Measurements from ENCODE around the gene DRAM1.
A peak's percentile ranks its signal among the peaks of the same experiment; 100 is the strongest.

The DRAM1 gene

DNA sequence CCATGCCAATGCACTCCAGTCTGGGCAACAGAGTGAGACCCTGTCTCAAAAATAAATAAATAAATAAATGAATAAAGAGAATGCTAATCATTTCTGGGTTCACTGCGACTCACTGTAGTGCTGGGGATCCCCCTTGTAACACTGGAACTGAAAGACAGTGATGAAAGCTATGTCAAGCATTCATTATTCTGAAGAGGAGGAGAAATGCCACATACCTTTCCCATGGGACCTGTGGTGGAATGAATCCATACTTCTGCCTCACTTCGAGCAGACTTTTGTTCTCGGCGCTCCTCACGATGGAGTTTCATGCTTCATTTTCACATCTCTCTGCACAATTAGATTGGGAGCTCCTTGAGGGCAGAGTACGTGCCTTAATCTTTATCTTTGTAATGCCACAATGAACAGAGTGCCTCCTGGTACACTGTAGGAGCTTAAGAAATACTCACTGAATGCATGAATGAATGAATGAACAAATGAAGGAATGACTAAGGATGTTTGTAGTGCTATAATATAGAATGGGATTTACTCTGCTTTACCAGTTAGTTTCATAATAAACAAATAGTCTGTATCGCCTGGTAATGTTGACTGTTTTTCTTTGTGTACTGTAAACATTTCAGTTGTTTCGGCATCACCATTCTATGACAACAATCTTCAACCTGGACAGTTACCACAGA, 45.8 kb downstream of the DRAM1 start:
- H2BK120ac ChIP-seq (ENCODE audit: low read depth, low read length), result no peak overlapping the region
- no peak overlapping the region for H4K8ac ChIP-seq (ENCODE audit: low read length)
- no peaks in the 10 kb centered on the region for H3K27me3 ChIP-seq (ENCODE audit: control insufficient read depth in 1 of 2, insufficient read depth in 1 of 2, low read length in 2 of 2)
- H3K4me3 ChIP-seq (ENCODE audit: insufficient read depth in 1 of 2, low read depth in 1 of 2, low read length in 2 of 2), result no peak overlapping the region
- no peak overlapping the region for H3K4ac ChIP-seq (ENCODE audit: low read depth in 1 of 2, low read length in 2 of 2)
- H3K4me2 ChIP-seq (ENCODE audit: low read length, poor library complexity, severe bottlenecking), result no peak overlapping the region
- no peak overlapping the region for H3K27ac ChIP-seq (ENCODE audit: low read length, poor library complexity, severe bottlenecking)
- H2BK12ac ChIP-seq (ENCODE audit: low read length in 2 of 2), result no peak overlapping the region
- no peak overlapping the region for H3K14ac ChIP-seq (ENCODE audit: low read length in 2 of 2)
- H3K36me3 ChIP-seq (ENCODE audit: control insufficient read depth in 1 of 2, insufficient read depth in 2 of 2, low read depth in 1 of 2, low read length in 2 of 2), result peaks cover 13 to 39% of the 10 kb centered on the region in 2 experiments
- no peaks in the 10 kb centered on the region for H3K9me3 ChIP-seq (ENCODE audit: control insufficient read depth, low read length)
- DNase-seq, result no peak
- no peak overlapping the region for H3K18ac ChIP-seq (ENCODE audit: low read depth in 1 of 2, low read length in 2 of 2)
- H4K91ac ChIP-seq (ENCODE audit: low read length), result no peak overlapping the region
- 97% methylated on average over 8 of the region's 8 CpGs for WGBS
- H3K9ac ChIP-seq (ENCODE audit: low read length), result no peak overlapping the region
- H2AK5ac ChIP-seq (ENCODE audit: low read length, severe bottlenecking), result no peak overlapping the region
- H3K79me1 ChIP-seq (replicated peaks; ENCODE audit: low read length, poor library complexity, severe bottlenecking), result no peaks in the 10 kb centered on the region
- H3K4me1 ChIP-seq (ENCODE audit: control insufficient read depth, insufficient read depth, low read depth, low read length), result peaks cover 2% of the 10 kb centered on the region
- no peak overlapping the region for H2BK15ac ChIP-seq (ENCODE audit: low read depth, poor library complexity, severe bottlenecking)
- no peak overlapping the region for H3K23ac ChIP-seq (ENCODE audit: low read length in 2 of 2)
- no peak overlapping the region for H2AFZ ChIP-seq (ENCODE audit: low read depth, low read length)
- no peak overlapping the region for H2BK5ac ChIP-seq (ENCODE audit: low read depth, low read length, poor library complexity, severe bottlenecking)

DNA sequence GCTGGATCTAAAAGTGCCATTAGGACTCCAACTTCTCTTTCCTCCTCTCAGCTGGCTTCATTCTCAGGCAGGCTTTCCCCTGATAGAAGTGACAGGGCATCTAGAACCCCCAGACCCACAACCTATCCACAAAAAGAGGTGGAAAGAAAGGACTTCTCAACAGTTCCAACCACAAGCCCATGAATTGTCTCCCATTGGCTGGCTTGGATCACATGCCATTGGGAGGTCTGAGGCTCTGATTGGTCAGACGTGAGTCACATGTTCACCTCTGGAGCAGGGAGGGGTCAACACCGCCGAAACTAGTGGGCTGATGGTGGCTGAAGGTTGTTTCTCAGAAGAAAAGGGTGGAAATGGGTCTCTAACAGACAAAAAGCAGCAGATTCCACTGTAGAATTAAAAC, 47.2 kb downstream of the DRAM1 start:
- H3K4ac ChIP-seq (ENCODE audit: low read depth in 1 of 2, low read length in 2 of 2), result peak overlapping the region in 1 of 2 experiments; percentile 14
- no peak overlapping the region for H2AK5ac ChIP-seq (ENCODE audit: low read length, severe bottlenecking)
- peak overlapping the region; percentile 19 to 52 for H3K18ac ChIP-seq (ENCODE audit: low read depth in 1 of 2, low read length in 2 of 2)
- H4K8ac ChIP-seq (ENCODE audit: low read length), result no peak overlapping the region
- H3K9me3 ChIP-seq (ENCODE audit: control insufficient read depth, low read length), result no peaks in the 10 kb centered on the region
- no peak overlapping the region for H3K14ac ChIP-seq (ENCODE audit: low read length in 2 of 2)
- H3K4me2 ChIP-seq (ENCODE audit: low read length, poor library complexity, severe bottlenecking), result no peak overlapping the region
- no peaks in the 10 kb centered on the region for H3K27me3 ChIP-seq (ENCODE audit: control insufficient read depth in 1 of 2, insufficient read depth in 1 of 2, low read length in 2 of 2)
- H2AFZ ChIP-seq (ENCODE audit: low read depth, low read length), result no peak overlapping the region
- peak overlapping the region; percentile 69 for H2BK15ac ChIP-seq (ENCODE audit: low read depth, poor library complexity, severe bottlenecking)
- no peak overlapping the region for H3K23ac ChIP-seq (ENCODE audit: low read length in 2 of 2)
- DNase-seq, result peak; percentile 43
- H3K27ac ChIP-seq (ENCODE audit: low read length, poor library complexity, severe bottlenecking), result no peak overlapping the region
- peak overlapping the region in 1 of 2 experiments; percentile 66 for H2BK12ac ChIP-seq (ENCODE audit: low read length in 2 of 2)
- no peak overlapping the region for H3K4me3 ChIP-seq (ENCODE audit: insufficient read depth in 1 of 2, low read depth in 1 of 2, low read length in 2 of 2)
- no peak overlapping the region for H2BK5ac ChIP-seq (ENCODE audit: low read depth, low read length, poor library complexity, severe bottlenecking)
- H3K9ac ChIP-seq (ENCODE audit: low read length), result peak overlapping the region; percentile 78
- peak overlapping the region; percentile 43 for H4K91ac ChIP-seq (ENCODE audit: low read length)
- H2BK120ac ChIP-seq (ENCODE audit: low read depth, low read length), result no peak overlapping the region
- WGBS, result 89% methylated on average over 1 of the region's 3 CpGs
- peaks cover 5% of the 10 kb centered on the region for H3K4me1 ChIP-seq (ENCODE audit: control insufficient read depth, insufficient read depth, low read depth, low read length)
- H3K36me3 ChIP-seq (ENCODE audit: control insufficient read depth in 1 of 2, insufficient read depth in 2 of 2, low read depth in 1 of 2, low read length in 2 of 2), result peaks cover 9 to 30% of the 10 kb centered on the region in 2 experiments
- no peaks in the 10 kb centered on the region for H3K79me1 ChIP-seq (replicated peaks; ENCODE audit: low read length, poor library complexity, severe bottlenecking)

DNA sequence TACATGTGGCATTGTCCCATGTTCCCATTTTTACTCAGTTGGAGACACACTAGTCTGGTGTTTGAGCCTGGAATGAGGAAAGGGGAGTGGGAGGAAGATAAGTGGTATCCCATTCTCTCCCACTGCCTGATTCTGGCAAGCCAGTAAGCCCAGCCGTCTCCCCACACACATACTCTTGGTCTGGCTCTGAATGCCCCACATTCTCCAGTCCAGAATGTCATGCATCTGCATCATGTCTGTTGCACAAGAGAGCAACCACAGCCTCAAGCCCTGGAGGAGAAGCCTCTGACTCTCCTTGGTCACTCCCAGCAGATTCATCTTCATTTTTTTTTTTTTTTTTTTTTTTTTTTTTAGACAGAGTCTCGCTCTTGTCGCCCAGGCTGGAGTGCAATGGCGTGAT, 48.0 kb downstream of the DRAM1 start:
- Histone ChIP-seq H3K4me2 (ENCODE audit: low read length, poor library complexity, severe bottlenecking) (no peak overlapping the region), H2BK120ac (ENCODE audit: low read depth, low read length) (no peak overlapping the region), H3K18ac (ENCODE audit: low read depth in 1 of 2, low read length in 2 of 2) (no peak overlapping the region), H3K4ac (ENCODE audit: low read depth in 1 of 2, low read length in 2 of 2) (no peak overlapping the region), H3K79me1 (replicated peaks; ENCODE audit: low read length, poor library complexity, severe bottlenecking) (no peaks in the 10 kb centered on the region), H3K9ac (ENCODE audit: low read length) (peak overlapping the region; percentile 78), H3K9me3 (ENCODE audit: control insufficient read depth, low read length) (no peaks in the 10 kb centered on the region), H3K4me1 (ENCODE audit: control insufficient read depth, insufficient read depth, low read depth, low read length) (peaks cover 5% of the 10 kb centered on the region), H3K36me3 (ENCODE audit: control insufficient read depth in 1 of 2, insufficient read depth in 2 of 2, low read depth in 1 of 2, low read length in 2 of 2) (peaks cover 9 to 27% of the 10 kb centered on the region in 2 experiments), H2AFZ (ENCODE audit: low read depth, low read length) (no peak overlapping the region), H2BK12ac (ENCODE audit: low read length in 2 of 2) (peak overlapping the region in 1 of 2 experiments; percentile 42), H4K8ac (ENCODE audit: low read length) (no peak overlapping the region), H2BK15ac (ENCODE audit: low read depth, poor library complexity, severe bottlenecking) (no peak overlapping the region), H3K23ac (ENCODE audit: low read length in 2 of 2) (no peak overlapping the region), H4K91ac (ENCODE audit: low read length) (no peak overlapping the region), H3K27me3 (ENCODE audit: control insufficient read depth in 1 of 2, insufficient read depth in 1 of 2, low read length in 2 of 2) (no peaks in the 10 kb centered on the region), H2AK5ac (ENCODE audit: low read length, severe bottlenecking) (no peak overlapping the region), H3K4me3 (ENCODE audit: insufficient read depth in 1 of 2, low read depth in 1 of 2, low read length in 2 of 2) (no peak overlapping the region), H3K27ac (ENCODE audit: low read length, poor library complexity, severe bottlenecking) (no peak overlapping the region), H3K14ac (ENCODE audit: low read length in 2 of 2) (no peak overlapping the region), H2BK5ac (ENCODE audit: low read depth, low read length, poor library complexity, severe bottlenecking) (no peak overlapping the region)
- 70% methylated on average over 4 of the region's 4 CpGs for WGBS
- peak; percentile 99 for DNase-seq

DNA sequence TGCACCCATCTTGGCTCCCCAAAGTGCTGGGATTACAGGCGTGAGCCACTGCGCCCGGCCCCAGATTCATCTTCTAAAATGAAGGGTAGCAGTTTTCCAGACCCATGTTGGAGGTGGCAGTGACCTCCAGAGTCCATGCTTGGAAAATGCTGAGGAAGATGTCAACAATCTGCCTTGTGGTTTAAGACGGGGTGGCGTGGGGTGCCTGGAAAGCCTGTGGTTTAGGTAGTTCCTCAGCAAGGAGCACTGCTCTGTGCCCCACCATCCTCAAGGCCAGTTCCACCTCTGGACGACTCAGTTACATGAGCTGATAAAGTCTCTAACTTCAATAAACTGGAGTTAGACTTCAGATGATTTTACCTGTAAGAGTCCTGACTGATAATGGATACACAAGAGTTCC, 48.6 kb downstream of the DRAM1 start:
- H3K79me1 ChIP-seq (replicated peaks; ENCODE audit: low read length, poor library complexity, severe bottlenecking), result no peaks in the 10 kb centered on the region
- H3K4ac ChIP-seq (ENCODE audit: low read depth in 1 of 2, low read length in 2 of 2), result peak overlapping the region in 1 of 2 experiments; percentile 87
- H2BK15ac ChIP-seq (ENCODE audit: low read depth, poor library complexity, severe bottlenecking), result no peak overlapping the region
- DNase-seq, result no peak
- H2AFZ ChIP-seq (ENCODE audit: low read depth, low read length), result no peak overlapping the region
- H3K27me3 ChIP-seq (ENCODE audit: control insufficient read depth in 1 of 2, insufficient read depth in 1 of 2, low read length in 2 of 2), result no peaks in the 10 kb centered on the region
- peak overlapping the region; percentile 24 for H3K9ac ChIP-seq (ENCODE audit: low read length)
- H3K4me2 ChIP-seq (ENCODE audit: low read length, poor library complexity, severe bottlenecking), result no peak overlapping the region
- H2BK12ac ChIP-seq (ENCODE audit: low read length in 2 of 2), result peak overlapping the region in 1 of 2 experiments; percentile 61
- H3K9me3 ChIP-seq (ENCODE audit: control insufficient read depth, low read length), result no peaks in the 10 kb centered on the region
- no peak overlapping the region for H3K4me3 ChIP-seq (ENCODE audit: insufficient read depth in 1 of 2, low read depth in 1 of 2, low read length in 2 of 2)
- peak overlapping the region in 1 of 2 experiments; percentile 93 for H3K14ac ChIP-seq (ENCODE audit: low read length in 2 of 2)
- H3K23ac ChIP-seq (ENCODE audit: low read length in 2 of 2), result peak overlapping the region in 1 of 2 experiments; percentile 37
- H3K18ac ChIP-seq (ENCODE audit: low read depth in 1 of 2, low read length in 2 of 2), result peak overlapping the region; percentile 50 to 91
- no peak overlapping the region for H3K27ac ChIP-seq (ENCODE audit: low read length, poor library complexity, severe bottlenecking)
- H2AK5ac ChIP-seq (ENCODE audit: low read length, severe bottlenecking), result no peak overlapping the region
- no peak overlapping the region for H4K8ac ChIP-seq (ENCODE audit: low read length)
- H4K91ac ChIP-seq (ENCODE audit: low read length), result no peak overlapping the region
- peaks cover 9 to 27% of the 10 kb centered on the region in 2 experiments for H3K36me3 ChIP-seq (ENCODE audit: control insufficient read depth in 1 of 2, insufficient read depth in 2 of 2, low read depth in 1 of 2, low read length in 2 of 2)
- peaks cover 5% of the 10 kb centered on the region for H3K4me1 ChIP-seq (ENCODE audit: control insufficient read depth, insufficient read depth, low read depth, low read length)
- H2BK5ac ChIP-seq (ENCODE audit: low read depth, low read length, poor library complexity, severe bottlenecking), result no peak overlapping the region
- H2BK120ac ChIP-seq (ENCODE audit: low read depth, low read length), result no peak overlapping the region
- WGBS, result 91% methylated on average over 5 of the region's 6 CpGs

Data from mesenchymal stem cell (in vitro differentiated cells and primary cell).